K562 (cell line): ENCODE data around the gene SLC25A17. TPM values are rescaled to one million over a fixed set of nuclear protein-coding genes. Genes with fewer than 3 reads are reported as not detected.

Experiments
- BRCA1 ChIP-seq, 2 experiments: fragments of 450-650 bp in 1 of 2; sonication (generic) in 1 of 2; formaldehyde crosslinking in 1 of 2; IDR thresholded peaks; 2 replicates each; pipeline versions ENCODE4 v1.5.0 to v1.6.1; 2017 to 2020; ENCODE audit warnings: mild to moderate bottlenecking in 1 of 2, missing genetic modification reagents in 1 of 2
- CBX1 ChIP-seq: sonication (generic); IDR thresholded peaks from 2 replicates; pipeline ENCODE4 v1.6.1; 2016; ENCODE audit warnings: antibody characterized with exemption, low read depth, mild to moderate bottlenecking
- EP400 ChIP-seq: fragments of 450-650 bp; IDR thresholded peaks from 2 replicates; pipeline ENCODE4 v1.6.1; 2017; ENCODE audit warnings: antibody characterized with exemption, mild to moderate bottlenecking, moderate library complexity
- EZH2 ChIP-seq: IDR thresholded peaks from 2 replicates; pipeline ENCODE4 v1.6.1; 2012; ENCODE audit warnings: low read depth, mild to moderate bottlenecking, inconsistent platforms, low read length, borderline replicate concordance
- HMGN3 ChIP-seq: IDR thresholded peaks from 2 replicates; pipeline ENCODE4 v1.6.1; 2011; ENCODE audit warnings: borderline replicate concordance, low read depth, mild to moderate bottlenecking, mixed read lengths, low read length; ENCODE audit not compliant: insufficient read length; ENCODE audit errors: extremely low read depth
- HNRNPLL ChIP-seq: fragments of 200-400 bp; formaldehyde crosslinking; IDR thresholded peaks from 2 replicates; pipeline ENCODE4 v1.6.1; 2017; ENCODE audit warnings: low read length, low read depth, mild to moderate bottlenecking; ENCODE audit not compliant: poor library complexity, severe bottlenecking
- KAT8 ChIP-seq: fragments of 450-650 bp; IDR thresholded peaks from 2 replicates; pipeline ENCODE4 v1.6.1; 2016; ENCODE audit warnings: low read depth, mild to moderate bottlenecking
- NEUROD1 ChIP-seq: fragments of 150-350 bp; IDR thresholded peaks from 2 replicates; pipeline ENCODE4 v1.6.1; 2014; ENCODE audit warnings: borderline replicate concordance, low read length, low read depth; ENCODE audit not compliant: partially characterized antibody
- NRF1 ChIP-seq, 2 experiments: fragments of 450-650 bp; IDR thresholded peaks in 1 of 2; conservative IDR thresholded peaks in 1 of 2; 2 replicates each; pipeline ENCODE4 v1.6.1; 2014; ENCODE audit warnings: mild to moderate bottlenecking in 2 of 2
- PCBP2 ChIP-seq: fragments of 200-400 bp; formaldehyde crosslinking; IDR thresholded peaks from 2 replicates; pipeline ENCODE4 v1.6.1; 2018; ENCODE audit warnings: low read length, low read depth, mild to moderate bottlenecking, moderate library complexity; ENCODE audit not compliant: poor library complexity, severe bottlenecking
- PHF8 ChIP-seq: fragments of 200-600 bp; sonication (generic); IDR thresholded peaks from 2 replicates; pipeline ENCODE4 v1.6.1; 2012; ENCODE audit warnings: mixed run types, mild to moderate bottlenecking, inconsistent platforms, low read length, moderate library complexity, borderline replicate concordance
- POLR2G ChIP-seq: fragments of 200-400 bp; formaldehyde crosslinking; IDR thresholded peaks from 2 replicates; pipeline ENCODE4 v1.6.1; 2017; ENCODE audit warnings: low read depth, mild to moderate bottlenecking, antibody characterized with exemption, low read length, moderate library complexity
- RHOXF2B ChIP-seq: fragments of 250-450 bp; sonication (Bioruptor Pico); conservative IDR thresholded peaks from 2 replicates; pipeline ENCODE4 v1.5.1; 2021
- SIN3B ChIP-seq: fragments of 450-650 bp; IDR thresholded peaks from 2 replicates; pipeline ENCODE4 v1.6.1; 2017; ENCODE audit warnings: low read depth, mild to moderate bottlenecking, moderate library complexity
- SUPT5H ChIP-seq: fragments of 450-650 bp; IDR thresholded peaks from 2 replicates; pipeline ENCODE4 v1.6.1; 2016
- TBL1XR1 ChIP-seq, 2 experiments: IDR thresholded peaks; 2 replicates each; pipeline ENCODE4 v1.6.1; 2012; ENCODE audit warnings: improper control_type of control experiment in 2 of 2, low read length in 2 of 2, mild to moderate bottlenecking in 1 of 2
- TEAD2 ChIP-seq: fragments of 450-650 bp; IDR thresholded peaks from 2 replicates; pipeline ENCODE4 v1.6.1; 2016; ENCODE audit warnings: missing genetic modification characterization, control low read depth, missing compliant biosample characterization
- ZFX ChIP-seq: sonication (generic); formaldehyde crosslinking; IDR thresholded peaks from 2 replicates; pipeline ENCODE4 v1.8.0; 2022; ENCODE audit warnings: mild to moderate bottlenecking, missing genetic modification reagents, moderate library complexity
- ZNF586 ChIP-seq: fragments of 450-650 bp; formaldehyde crosslinking; conservative IDR thresholded peaks from 2 replicates; pipeline ENCODE4 v1.4.0; 2020; ENCODE audit warnings: mild to moderate bottlenecking, moderate library complexity
- polyA plus RNA-seq, 8 experiments: library from polyadenylated mRNA; depleted of rRNA in 4 of 8; stranded (reverse) in 5 of 8; unstranded in 3 of 8; fragments of >200 nt; fragmentation: Nextera tagmentation in 2 of 8; fragmentation: Illumina TruSeq in 1 of 8; extraction: Ambion mirVana in 2 of 8; extraction: Trizol in 1 of 8; gene quantifications; 2 replicates each; pipeline versions ENCODE4 v1.2.1 to v1.2.3, GENCODE V29; 2011 to 2014; ENCODE audit warnings: inconsistent platforms in 1 of 8, missing spikeins in 1 of 8
- total RNA-seq, 7 experiments: library from RNA; depleted of rRNA in 6 of 7; stranded (reverse); fragments of >200 nt in 6 of 7; fragmentation: Illumina TruSeq in 2 of 7; extraction: Trizol in 2 of 7; gene quantifications; 2 replicates each; pipeline versions ENCODE4 v1.2.1 to v1.2.3, GENCODE V29; 2011 to 2021; ENCODE audit warnings: low replicate concordance in 1 of 7
- TF ChIP-seq, protein P1 (sequence below), 2 experiments: fragments of 450-650 bp; conservative IDR thresholded peaks; 2 replicates each; pipeline ENCODE4 v1.6.1; 2017; ENCODE audit warnings: mild to moderate bottlenecking in 2 of 2, moderate library complexity in 2 of 2
- TF ChIP-seq, protein P2 (sequence below): fragments of 450-650 bp; conservative IDR thresholded peaks from 2 replicates; pipeline ENCODE4 v1.6.1; 2016; ENCODE audit warnings: missing genetic modification characterization, low read depth, mild to moderate bottlenecking, missing compliant biosample characterization, moderate library complexity
- TF ChIP-seq, protein P3 (sequence below): fragments of 450-650 bp; IDR thresholded peaks from 2 replicates; pipeline ENCODE4 v1.7.1; 2018; ENCODE audit warnings: mild to moderate bottlenecking, low read depth; ENCODE audit not compliant: partially characterized antibody

Gene SLC25A17
- total and polyA plus RNA-seq, 9 of the 15 experiments (the other 6 are each of a cell fraction or from before 2014, with no cell fraction given) = 32.6 to 136 (median 56.2) TPM

DNA sequence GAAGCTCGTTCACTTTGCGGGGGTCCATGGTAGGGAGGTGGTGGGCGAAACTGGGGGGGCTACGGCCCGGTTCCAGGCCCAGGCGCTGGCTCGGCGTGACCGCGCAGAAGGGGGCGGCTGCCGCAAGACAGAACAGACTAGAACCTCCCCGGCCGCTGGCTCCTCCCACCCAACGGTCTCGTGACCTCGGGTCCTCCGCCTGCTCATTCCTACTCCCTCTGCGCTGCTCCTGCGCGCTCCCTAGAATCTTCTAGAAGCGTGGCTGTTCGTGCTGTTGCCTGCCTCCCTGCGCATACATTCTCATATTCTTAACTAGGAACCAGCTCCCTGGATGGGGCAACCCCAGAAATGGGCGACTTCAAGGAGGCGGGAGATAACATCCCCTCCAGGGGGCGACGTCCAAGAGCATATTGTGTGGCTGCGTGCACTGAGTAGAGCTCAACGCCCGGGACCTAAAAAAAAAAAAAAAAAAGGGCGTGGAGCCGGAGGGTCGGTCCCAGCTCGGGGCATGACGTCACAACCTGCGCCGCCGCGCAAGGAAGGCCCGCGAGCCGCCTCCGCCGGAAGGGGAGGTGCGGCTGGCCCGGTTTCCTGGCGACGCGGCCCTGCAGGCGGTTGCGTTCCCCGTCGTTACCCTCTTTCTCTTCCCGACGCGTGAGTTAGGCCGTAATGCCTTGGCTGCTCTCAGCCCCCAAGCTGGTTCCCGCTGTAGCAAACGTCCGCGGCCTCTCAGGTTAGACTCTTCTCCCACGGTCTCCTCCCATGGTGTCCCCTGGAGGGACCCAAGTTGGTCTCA lies 37.6 kb upstream of the SLC25A17 start, which contains the start of the genes ST13 and XPNPEP3 (continued):
- TF ChIP-seq, protein P1, sequence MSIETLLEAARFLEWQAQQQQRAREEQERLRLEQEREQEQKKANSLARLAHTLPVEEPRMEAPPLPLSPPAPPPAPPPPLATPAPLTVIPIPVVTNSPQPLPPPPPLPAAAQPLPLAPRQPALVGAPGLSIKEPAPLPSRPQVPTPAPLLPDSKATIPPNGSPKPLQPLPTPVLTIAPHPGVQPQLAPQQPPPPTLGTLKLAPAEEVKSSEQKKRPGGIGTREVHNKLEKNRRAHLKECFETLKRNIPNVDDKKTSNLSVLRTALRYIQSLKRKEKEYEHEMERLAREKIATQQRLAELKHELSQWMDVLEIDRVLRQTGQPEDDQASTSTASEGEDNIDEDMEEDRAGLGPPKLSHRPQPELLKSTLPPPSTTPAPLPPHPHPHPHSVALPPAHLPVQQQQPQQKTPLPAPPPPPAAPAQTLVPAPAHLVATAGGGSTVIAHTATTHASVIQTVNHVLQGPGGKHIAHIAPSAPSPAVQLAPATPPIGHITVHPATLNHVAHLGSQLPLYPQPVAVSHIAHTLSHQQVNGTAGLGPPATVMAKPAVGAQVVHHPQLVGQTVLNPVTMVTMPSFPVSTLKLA (conservative IDR thresholded peaks at IDR 0.05) = peak; percentile 52 to 78; a peak in 3 of 4 replicates
- TF ChIP-seq HMGN3 (peak; percentile 62), PCBP2 (no peak), HNRNPLL (peak; percentile 93), RHOXF2B (no peak), NEUROD1 (peak; percentile 59), PHF8 (peak; percentile 69; the same call in 1 of the 2 replicates), SIN3B (peak; percentile 84), POLR2G (peak; percentile 83), CBX1 (peak; percentile 27; the same call in 1 of the 2 replicates), EP400 (peak; percentile 85), ZNF586 (CRISPR knock-in tag) (no peak), TEAD2 (tag) (no peak), TBL1XR1 (IDR thresholded peaks at IDR 0.05; ENCODE audit: low read length in 2 of 2) (0 out of 4 replicates have a peak, but pooled peaks of 1 of the 2 experiments have one; percentile 13), EZH2 (no peak), KAT8 (no peak), SUPT5H (peak; percentile 63), ZFX (CRISPR knock-in tag) (peak; percentile 94), BRCA1 (IDR thresholded peaks at IDR 0.05) (no peak), BRCA1 (CRISPR knock-in tag; IDR thresholded peaks at IDR 0.05) (no peak), NRF1 (conservative IDR thresholded peaks at IDR 0.05 in 1 of 2, IDR thresholded peaks at IDR 0.05 in 1 of 2) (peak; percentile 88 to 90)
- TF ChIP-seq, protein P2, sequence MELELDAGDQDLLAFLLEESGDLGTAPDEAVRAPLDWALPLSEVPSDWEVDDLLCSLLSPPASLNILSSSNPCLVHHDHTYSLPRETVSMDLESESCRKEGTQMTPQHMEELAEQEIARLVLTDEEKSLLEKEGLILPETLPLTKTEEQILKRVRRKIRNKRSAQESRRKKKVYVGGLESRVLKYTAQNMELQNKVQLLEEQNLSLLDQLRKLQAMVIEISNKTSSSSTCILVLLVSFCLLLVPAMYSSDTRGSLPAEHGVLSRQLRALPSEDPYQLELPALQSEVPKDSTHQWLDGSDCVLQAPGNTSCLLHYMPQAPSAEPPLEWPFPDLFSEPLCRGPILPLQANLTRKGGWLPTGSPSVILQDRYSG (tag) = no peak
- TF ChIP-seq, protein P3, sequence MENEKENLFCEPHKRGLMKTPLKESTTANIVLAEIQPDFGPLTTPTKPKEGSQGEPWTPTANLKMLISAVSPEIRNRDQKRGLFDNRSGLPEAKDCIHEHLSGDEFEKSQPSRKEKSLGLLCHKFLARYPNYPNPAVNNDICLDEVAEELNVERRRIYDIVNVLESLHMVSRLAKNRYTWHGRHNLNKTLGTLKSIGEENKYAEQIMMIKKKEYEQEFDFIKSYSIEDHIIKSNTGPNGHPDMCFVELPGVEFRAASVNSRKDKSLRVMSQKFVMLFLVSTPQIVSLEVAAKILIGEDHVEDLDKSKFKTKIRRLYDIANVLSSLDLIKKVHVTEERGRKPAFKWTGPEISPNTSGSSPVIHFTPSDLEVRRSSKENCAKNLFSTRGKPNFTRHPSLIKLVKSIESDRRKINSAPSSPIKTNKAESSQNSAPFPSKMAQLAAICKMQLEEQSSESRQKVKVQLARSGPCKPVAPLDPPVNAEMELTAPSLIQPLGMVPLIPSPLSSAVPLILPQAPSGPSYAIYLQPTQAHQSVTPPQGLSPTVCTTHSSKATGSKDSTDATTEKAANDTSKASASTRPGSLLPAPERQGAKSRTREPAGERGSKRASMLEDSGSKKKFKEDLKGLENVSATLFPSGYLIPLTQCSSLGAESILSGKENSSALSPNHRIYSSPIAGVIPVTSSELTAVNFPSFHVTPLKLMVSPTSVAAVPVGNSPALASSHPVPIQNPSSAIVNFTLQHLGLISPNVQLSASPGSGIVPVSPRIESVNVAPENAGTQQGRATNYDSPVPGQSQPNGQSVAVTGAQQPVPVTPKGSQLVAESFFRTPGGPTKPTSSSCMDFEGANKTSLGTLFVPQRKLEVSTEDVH = peak; percentile 78
